ENCODE data around the gene KRT80.

GRCh38 chr12:52207106-52207505 lies 15.3 kb upstream of the KRT80 start:
- TF ChIP-seq CTCF (conservative IDR thresholded peaks at IDR 0.05; ENCODE audit: low read depth in 2 of 2) (0 out of 4 replicates have a peak, but pooled peaks of 1 of the 2 experiments have one; percentile 10), CREB1 (CRISPR knock-in tag; IDR thresholded peaks at IDR 0.05; ENCODE audit: low read depth) (no peak), EZH2 (IDR thresholded peaks at IDR 0.05; ENCODE audit: low read depth, unreplicated experiment) (no peak), ZNF114 (CRISPR knock-in tag; IDR thresholded peaks at IDR 0.05) (no peak), POLR2AphosphoS5 (IDR thresholded peaks at IDR 0.05; ENCODE audit: low read depth) (no peak), EZH2phosphoT487 (IDR thresholded peaks at IDR 0.05; ENCODE audit: unreplicated experiment) (no peak)

Data from GM23338 (cell line).